ENCODE measurements around the gene CERS6. TPM values are rescaled to one million over a fixed set of nuclear protein-coding genes. Genes with fewer than 3 reads are reported as not detected.
"Not testable (repeated sequence)": the region's sequence is repeated elsewhere in the genome, so short reads cannot be mapped to it uniquely, and the experiment has no call there.

The CERS6 gene
- total and polyA plus RNA-seq, 2 of the 8 experiments (the other 6 are each of a cell fraction or from before 2014, with no cell fraction given): 6.8 to 28.2 TPM

GRCh38 chr2:168664715-168665114 lies 208.6 kb downstream of the CERS6 start:
- H3K9ac ChIP-seq (replicated peaks in 1 of 4; ENCODE audit: extremely low read depth in 1 of 4, low read depth in 3 of 4, low read length in 3 of 4); H2BK5ac ChIP-seq (ENCODE audit: low read depth, low read length); H3K27me3 ChIP-seq (replicated peaks in 1 of 4; ENCODE audit: control insufficient read depth in 3 of 4, extremely low read depth in 1 of 4, insufficient read depth in 3 of 4, low read length in 3 of 4); H3K56ac ChIP-seq (replicated peaks; ENCODE audit: insufficient read length, low read depth, low read length); H3K4ac ChIP-seq (replicated peaks; ENCODE audit: insufficient read length, low read depth, low read length); H4K91ac ChIP-seq (replicated peaks; ENCODE audit: insufficient read length, low read length); H2BK12ac ChIP-seq (ENCODE audit: low read depth, low read length); H3K36me3 ChIP-seq (ENCODE audit: control insufficient read depth in 2 of 4, insufficient read depth in 4 of 4, low read length in 3 of 4); H3K14ac ChIP-seq (ENCODE audit: insufficient read length); H2AFZ ChIP-seq (ENCODE audit: low read length); H3K4me3 ChIP-seq (ENCODE audit: extremely low read depth in 1 of 4, insufficient read depth in 2 of 4, low read depth in 3 of 4, low read length in 4 of 4); H3K79me2 ChIP-seq (ENCODE audit: control insufficient read depth in 1 of 2, insufficient read depth in 2 of 2, low read length in 2 of 2); H2BK120ac ChIP-seq (replicated peaks; ENCODE audit: low read depth, low read length); H2AK5ac ChIP-seq (ENCODE audit: low read depth, low read length); POLR2A ChIA-PET (ENCODE audit: partially characterized antibody); H4K5ac ChIP-seq (ENCODE audit: insufficient read length, low read depth, low read length); FAIRE-seq; H3K27ac ChIP-seq (ENCODE audit: low read depth, low read length); H3K4me2 ChIP-seq (ENCODE audit: insufficient read depth in 1 of 2, low read depth in 2 of 2, low read length in 2 of 2); H2BK20ac ChIP-seq (ENCODE audit: low read length); H2BK15ac ChIP-seq (ENCODE audit: low read length); H3K23ac ChIP-seq (ENCODE audit: insufficient read length); H3K79me1 ChIP-seq (ENCODE audit: low read depth, low read length); DNase-seq (ENCODE audit: low read depth in 1 of 2, low spot score in 2 of 2); H3K18ac ChIP-seq (ENCODE audit: extremely low read depth, low read length); H3K23me2 ChIP-seq (ENCODE audit: low read depth, low read length); H3K9me3 ChIP-seq (ENCODE audit: insufficient read depth in 2 of 2, low read depth in 1 of 2, low read length in 1 of 2); H4K8ac ChIP-seq (ENCODE audit: extremely low read depth, insufficient read depth, low read length); H4K20me1 ChIP-seq (replicated peaks in 1 of 2; ENCODE audit: control insufficient read depth in 1 of 2, insufficient read depth in 2 of 2, low read length in 2 of 2); H3K4me1 ChIP-seq (replicated peaks in 1 of 4; ENCODE audit: control insufficient read depth in 3 of 4, insufficient read depth in 4 of 4, low read length in 3 of 4): not testable (repeated sequence)
- CTCF ChIA-PET (ENCODE audit: partially characterized antibody): interaction anchor here (0.9 to 1.2 kb wide), 2 partner anchors 12 to 54 kb away, joined by 3 read pairs; no protein-coding TSS in a partner anchor
- WGBS, 2 experiments (ENCODE audit: extremely low coverage in 1 of 2, insufficient coverage in 1 of 2, insufficient read length in 1 of 2, insufficient replicate concordance in 2 of 2, low coverage in 1 of 2, low lambda C conversion rate in 2 of 2, missing lambda C conversion rate in 1 of 2): 70% methylated on average over 3 of the region's 3 CpGs; no CpG with 5 or more reads in 1 of the 2 experiments
